ENCODE results near the gene GABRR3.
"Not testable (repeated sequence)": the region's sequence is repeated elsewhere in the genome, so short reads cannot be mapped to it uniquely, and the experiment has no call there.

Gene GABRR3

GRCh38 chr3:98020412-98020811 lies 14.7 kb downstream of the GABRR3 start:
- Mint-ChIP-seq H3K27ac (no peak overlapping the region), H3K36me3 (ENCODE audit: low read depth) (no peaks in the 10 kb centered on the region), H3K9me3 (no peaks in the 10 kb centered on the region), H3K27me3 (ENCODE audit: low read depth) (peaks cover 12% of the 10 kb centered on the region), H3K4me3 (no peak overlapping the region), H3K4me1 (peaks cover 13% of the 10 kb centered on the region)
- no peak for TF ChIP-seq CTCF (IDR thresholded peaks at IDR 0.05; ENCODE audit: unreplicated experiment in 3 of 3)

GRCh38 chr3:98018301-98018700 lies 16.8 kb downstream of the GABRR3 start:
- Mint-ChIP-seq H3K9me3 (no peaks in the 10 kb centered on the region), H3K4me1 (peaks cover 20% of the 10 kb centered on the region), H3K36me3 (ENCODE audit: low read depth) (no peaks in the 10 kb centered on the region), H3K4me3 (no peak overlapping the region), H3K27ac (no peak overlapping the region), H3K27me3 (ENCODE audit: low read depth) (peaks cover 12% of the 10 kb centered on the region)
- TF ChIP-seq CTCF (IDR thresholded peaks at IDR 0.05; ENCODE audit: unreplicated experiment in 3 of 3), result no peak

GRCh38 chr3:98014268-98014585 lies 20.9 kb downstream of the GABRR3 start:
- Mint-ChIP-seq H3K4me1 (peaks cover 8% of the 10 kb centered on the region), H3K9me3 (no peaks in the 10 kb centered on the region), H3K4me3 (no peak overlapping the region), H3K36me3 (ENCODE audit: low read depth) (no peaks in the 10 kb centered on the region), H3K27me3 (ENCODE audit: low read depth) (no peaks in the 10 kb centered on the region), H3K27ac (no peak overlapping the region)
- TF ChIP-seq CTCF (IDR thresholded peaks at IDR 0.05; ENCODE audit: unreplicated experiment in 3 of 3), result no peak

GRCh38 chr3:98013411-98014267 lies 21.5 kb downstream of the GABRR3 start:
- H3K27ac Mint-ChIP-seq, result no peak overlapping the region
- no peaks in the 10 kb centered on the region for H3K9me3 Mint-ChIP-seq
- H3K36me3 Mint-ChIP-seq (ENCODE audit: low read depth), result no peaks in the 10 kb centered on the region
- no peak overlapping the region for H3K4me3 Mint-ChIP-seq
- TF ChIP-seq CTCF (IDR thresholded peaks at IDR 0.05; ENCODE audit: unreplicated experiment in 3 of 3), result no peak
- H3K27me3 Mint-ChIP-seq (ENCODE audit: low read depth), result no peaks in the 10 kb centered on the region
- peaks cover 8% of the 10 kb centered on the region for H3K4me1 Mint-ChIP-seq

- H3K4me3 Mint-ChIP-seq, result no peak overlapping the region
- no peak for TF ChIP-seq CTCF (IDR thresholded peaks at IDR 0.05; ENCODE audit: unreplicated experiment in 3 of 3)
- no peaks in the 10 kb centered on the region for H3K36me3 Mint-ChIP-seq (ENCODE audit: low read depth)
- no peak overlapping the region for H3K27ac Mint-ChIP-seq
- peaks cover 8% of the 10 kb centered on the region for H3K4me1 Mint-ChIP-seq
- H3K9me3 Mint-ChIP-seq, result no peaks in the 10 kb centered on the region
- no peaks in the 10 kb centered on the region for H3K27me3 Mint-ChIP-seq (ENCODE audit: low read depth)
Observed at GRCh38 chr3:98012979-98013378, 22.1 kb downstream of the GABRR3 start.

- not testable (repeated sequence) for H3K4me1 Mint-ChIP-seq; H3K9me3 Mint-ChIP-seq; H3K4me3 Mint-ChIP-seq; H3K36me3 Mint-ChIP-seq (ENCODE audit: low read depth); H3K27me3 Mint-ChIP-seq (ENCODE audit: low read depth); H3K27ac Mint-ChIP-seq
Observed at GRCh38 chr3:98010883-98011449, 24.1 kb downstream of the GABRR3 start.

All from nephron (organoid).